ENCODE data around the gene RALGPS2.

The RALGPS2 gene, protein sequence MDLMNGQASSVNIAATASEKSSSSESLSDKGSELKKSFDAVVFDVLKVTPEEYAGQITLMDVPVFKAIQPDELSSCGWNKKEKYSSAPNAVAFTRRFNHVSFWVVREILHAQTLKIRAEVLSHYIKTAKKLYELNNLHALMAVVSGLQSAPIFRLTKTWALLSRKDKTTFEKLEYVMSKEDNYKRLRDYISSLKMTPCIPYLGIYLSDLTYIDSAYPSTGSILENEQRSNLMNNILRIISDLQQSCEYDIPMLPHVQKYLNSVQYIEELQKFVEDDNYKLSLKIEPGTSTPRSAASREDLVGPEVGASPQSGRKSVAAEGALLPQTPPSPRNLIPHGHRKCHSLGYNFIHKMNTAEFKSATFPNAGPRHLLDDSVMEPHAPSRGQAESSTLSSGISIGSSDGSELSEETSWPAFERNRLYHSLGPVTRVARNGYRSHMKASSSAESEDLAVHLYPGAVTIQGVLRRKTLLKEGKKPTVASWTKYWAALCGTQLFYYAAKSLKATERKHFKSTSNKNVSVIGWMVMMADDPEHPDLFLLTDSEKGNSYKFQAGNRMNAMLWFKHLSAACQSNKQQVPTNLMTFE

DNA sequence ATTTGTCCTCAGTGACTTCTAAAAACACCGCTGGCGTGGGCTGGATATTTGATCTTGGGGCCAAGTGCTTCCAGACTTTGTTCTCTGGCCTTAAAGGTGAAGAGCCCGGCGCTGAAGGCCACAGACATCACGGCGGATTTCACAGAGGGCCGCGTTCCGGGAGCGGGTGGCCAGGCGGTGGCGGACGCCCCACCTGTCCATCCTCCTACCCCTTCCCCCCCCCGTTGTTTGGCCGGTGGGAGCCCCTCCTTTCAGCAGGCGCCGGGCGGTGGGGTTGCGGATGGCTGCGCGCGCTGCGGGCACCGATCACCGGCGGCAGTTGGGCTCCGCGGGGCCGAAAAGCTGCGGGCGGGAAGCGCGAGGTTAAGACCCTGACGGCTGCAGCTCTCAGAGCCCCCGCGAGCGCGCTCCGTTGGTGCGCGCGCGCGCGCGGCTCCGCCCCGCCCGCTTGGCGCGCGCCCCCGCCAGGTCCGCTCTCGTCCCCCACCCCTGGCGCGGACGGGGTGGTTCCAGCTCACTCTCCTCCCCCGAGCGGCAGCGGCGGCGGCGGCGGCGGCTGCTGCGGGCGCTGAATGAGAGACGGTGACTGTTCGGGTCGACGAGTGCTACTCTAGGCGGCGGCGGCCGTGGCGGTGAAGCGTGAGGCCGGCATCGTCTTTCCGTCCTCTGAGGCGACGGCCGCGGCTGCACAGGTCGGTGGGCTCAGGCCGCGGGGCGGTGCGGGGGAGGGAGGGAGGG is at the start of gene RALGPS2:
Gene RALGPS2, plus strand, starts transcription at position 517 of the 738 bp plus-strand sequence. CDS start 51,521 bp downstream, outside the sequence.
- peak; percentile 92 for DNase-seq

- no peak for DNase-seq
These were observed 45.8 kb upstream of the RALGPS2 start for GRCh38 chr1:178679237-178679636.

- no peak for DNase-seq
These were observed 42.6 kb upstream of the RALGPS2 start for GRCh38 chr1:178682429-178682828.

GRCh38 chr1:178682886-178683285 is 42.2 kb upstream of the RALGPS2 start:
- no peak for DNase-seq

- DNase-seq, result no peak
These were observed 41.8 kb upstream of the RALGPS2 start for GRCh38 chr1:178683291-178683690.

DNA sequence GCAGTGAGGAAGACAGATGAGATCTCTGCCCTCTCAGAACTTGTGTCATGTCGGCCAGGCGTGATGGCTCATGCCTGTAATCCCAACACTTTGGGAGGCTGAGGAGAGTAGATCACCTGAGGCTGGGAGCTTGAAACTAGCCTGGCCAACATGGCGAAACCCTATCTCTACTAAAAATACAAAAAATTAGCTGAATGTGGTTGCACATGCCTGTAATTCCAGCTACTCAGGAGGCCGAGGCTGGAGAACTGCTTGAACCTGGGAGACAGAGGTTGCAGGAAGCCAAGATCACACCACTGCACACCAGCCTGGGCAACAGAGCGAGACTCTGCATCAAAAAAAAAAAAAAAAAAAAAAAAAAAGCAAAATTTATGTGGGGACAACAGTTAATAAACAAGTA is 40.9 kb upstream of the RALGPS2 start:
- DNase-seq, result no peak

DNA sequence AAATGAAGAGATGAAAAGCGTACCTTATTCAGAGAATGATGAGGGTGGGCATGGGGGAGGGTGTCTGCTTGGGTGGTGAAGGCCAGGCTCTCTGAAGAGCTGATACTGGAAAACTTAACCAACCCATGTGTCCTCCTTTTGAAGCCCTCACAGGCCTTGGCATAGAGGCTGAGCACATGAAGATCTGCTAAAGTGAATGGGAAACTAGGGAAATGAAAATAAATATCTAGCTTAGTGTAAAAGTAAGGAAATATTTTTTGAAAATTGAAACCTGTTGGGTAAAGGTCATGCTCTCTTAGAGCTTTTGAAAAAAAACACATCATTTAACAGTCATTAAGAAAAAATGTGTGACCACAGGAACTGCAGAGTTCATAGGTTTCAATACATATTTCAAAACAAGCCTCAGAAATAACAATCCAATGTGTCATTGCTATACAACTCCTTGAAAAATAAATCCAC is 40.5 kb upstream of the RALGPS2 start:
- DNase-seq, result no peak

DNA sequence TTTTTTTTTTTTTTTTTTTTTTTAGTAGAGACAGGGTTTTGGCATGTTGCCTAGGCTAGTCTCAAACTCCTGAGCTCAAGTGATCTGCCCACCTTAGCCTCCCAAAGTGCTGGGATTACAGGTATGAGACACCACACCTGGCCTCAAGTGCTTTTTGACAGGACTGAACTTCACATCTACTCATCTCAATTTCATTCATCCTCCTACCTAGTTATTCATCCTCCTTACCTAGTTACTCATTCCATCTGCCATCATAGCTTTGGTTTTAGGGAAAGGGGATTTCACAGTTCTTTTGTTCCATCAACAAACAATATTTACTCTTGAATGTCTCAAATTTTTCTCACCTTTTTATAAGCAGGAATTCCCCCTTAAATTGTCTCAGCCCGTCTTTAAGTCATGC is 38.6 kb upstream of the RALGPS2 start:
- DNase-seq, result no peak

GRCh38 chr1:178688244-178688643 is 36.8 kb upstream of the RALGPS2 start:
- no peak for DNase-seq

DNA sequence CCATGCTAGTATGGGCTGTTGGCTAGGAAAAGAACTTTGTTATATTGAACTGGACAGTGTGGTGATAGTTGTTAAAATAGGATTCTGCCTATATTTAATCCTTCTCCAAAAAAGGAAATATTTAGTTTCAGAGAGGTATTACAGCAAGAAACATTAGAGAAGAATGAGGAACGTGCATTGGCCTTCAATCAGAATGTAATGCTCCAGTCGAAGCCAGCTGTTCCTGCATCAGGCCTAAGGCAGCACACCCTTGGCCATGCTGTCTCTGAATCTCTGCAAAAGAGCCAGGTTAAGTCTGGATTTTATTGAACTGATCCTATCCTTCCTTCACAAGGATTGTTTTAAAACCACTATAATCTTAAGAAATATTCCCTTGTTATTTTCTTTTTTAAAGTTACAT is 35.3 kb upstream of the RALGPS2 start:
- peak; percentile 66 for DNase-seq

GRCh38 chr1:178690496-178690895 is 34.5 kb upstream of the RALGPS2 start:
- DNase-seq, result peak; percentile 98

DNA sequence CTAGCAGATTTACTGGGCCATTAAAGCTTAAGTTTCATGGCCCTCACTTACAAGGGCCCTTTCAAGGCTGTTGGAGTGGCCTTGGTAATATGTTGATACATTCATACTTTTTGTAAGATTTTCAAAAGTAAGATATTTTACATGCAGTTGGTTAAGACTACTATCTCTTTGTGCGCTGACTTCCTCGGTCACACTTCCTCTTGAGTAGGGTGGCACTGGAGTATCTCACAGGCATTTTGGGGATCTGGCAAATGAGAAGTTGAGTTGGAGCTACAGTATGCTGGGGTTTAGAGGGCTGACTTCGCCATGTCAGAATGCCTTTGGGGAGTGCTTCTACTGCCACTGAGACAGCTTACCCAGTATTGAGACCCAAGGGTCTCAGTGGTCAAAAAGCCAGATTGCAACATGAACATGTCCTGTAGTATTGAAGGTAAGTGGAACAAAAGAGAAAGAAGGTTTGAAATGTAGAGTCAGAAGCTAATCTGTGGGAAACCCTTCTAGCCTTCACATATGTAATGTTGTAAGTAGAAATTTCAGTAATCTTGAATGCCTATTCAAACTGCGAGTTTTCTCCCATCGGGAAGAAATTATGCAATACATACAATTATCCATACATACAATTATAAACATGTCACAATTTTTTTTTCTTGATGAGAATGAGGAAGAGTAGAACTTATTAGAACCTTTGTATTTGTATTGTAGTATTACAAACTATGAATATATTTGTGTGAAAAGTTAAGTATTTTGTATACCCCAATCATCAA is 32.3 kb upstream of the RALGPS2 start:
- DNase-seq, result no peak

GRCh38 chr1:178693366-178693765 is 31.7 kb upstream of the RALGPS2 start:
- no peak for DNase-seq

DNA sequence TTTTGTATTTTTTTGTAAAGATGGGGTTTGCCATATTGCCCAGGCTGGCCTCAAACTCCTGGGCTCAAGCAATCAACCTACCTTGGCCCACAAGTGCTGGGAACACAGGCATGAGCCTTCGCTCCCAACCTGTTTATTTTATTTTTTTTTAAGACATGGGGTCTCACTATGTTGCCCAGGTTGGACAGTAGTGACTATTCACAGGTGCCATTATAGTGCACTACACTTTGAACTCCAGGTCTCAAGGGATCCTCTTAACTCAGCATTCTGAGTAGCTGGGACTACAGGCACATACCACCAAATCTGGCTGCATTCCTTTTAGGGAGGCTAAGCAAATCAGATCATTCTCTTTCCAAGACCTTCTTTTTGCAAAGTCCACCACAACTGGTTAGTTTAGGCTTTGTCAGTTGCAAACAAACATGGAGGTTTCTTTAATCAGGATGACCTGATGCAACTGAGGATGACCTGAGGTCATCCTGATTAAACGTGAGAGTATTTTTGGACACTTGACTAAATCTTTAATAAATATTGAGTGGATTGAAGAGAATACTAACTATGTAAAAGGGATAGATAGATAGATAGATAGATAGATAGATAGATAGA is 30.0 kb upstream of the RALGPS2 start:
- DNase-seq, result no peak

GRCh38 chr1:178702146-178702545 is 22.9 kb upstream of the RALGPS2 start:
- DNase-seq, result no peak

DNA sequence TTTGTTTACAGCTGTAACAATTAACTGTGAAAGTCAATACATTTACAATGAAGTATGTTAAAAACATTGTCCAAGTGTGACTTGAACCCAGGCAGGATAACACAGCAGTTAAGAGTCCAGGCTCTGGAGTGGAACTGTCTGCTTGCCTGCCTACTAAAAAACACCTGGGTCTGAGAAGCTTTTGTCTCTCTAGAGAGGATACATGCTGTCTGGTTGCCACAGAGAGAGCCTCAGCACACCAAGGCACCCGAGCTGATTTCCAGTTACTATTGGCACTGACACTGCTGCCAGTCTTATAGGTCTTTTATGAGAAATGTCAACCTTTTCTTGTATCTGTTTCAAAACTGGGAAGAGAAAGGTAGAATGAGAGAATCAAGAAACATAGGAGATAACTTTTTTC is 20.2 kb upstream of the RALGPS2 start:
- DNase-seq, result no peak

DNA sequence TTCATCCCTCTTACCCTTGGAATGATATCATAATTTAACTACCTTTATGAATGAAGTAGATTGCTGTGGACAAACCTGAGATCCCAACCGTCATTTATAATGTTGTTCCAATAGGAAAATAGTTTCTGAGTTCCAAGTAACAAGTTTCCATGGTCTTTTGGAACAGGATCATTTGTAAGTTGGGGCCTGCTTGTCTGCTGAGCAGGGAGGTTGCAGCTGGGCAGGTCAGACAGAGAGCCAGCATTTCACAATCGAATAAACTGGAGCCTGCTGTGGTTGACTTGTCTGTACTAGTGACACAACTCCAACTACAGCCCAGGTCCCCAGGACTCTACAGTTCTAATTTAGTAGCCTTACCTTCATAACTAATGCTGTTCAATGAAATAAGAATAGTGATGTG is 18.6 kb upstream of the RALGPS2 start:
- DNase-seq, result no peak

- no peak for DNase-seq
These were observed 11.8 kb upstream of the RALGPS2 start for GRCh38 chr1:178713259-178713658.

- DNase-seq, result no peak
These were observed 10.6 kb upstream of the RALGPS2 start for GRCh38 chr1:178714453-178714852.

GRCh38 chr1:178716111-178716510 is 8.9 kb upstream of the RALGPS2 start:
- no peak for DNase-seq

- no peak for DNase-seq
These were observed 6.5 kb upstream of the RALGPS2 start for GRCh38 chr1:178718520-178718919.

DNA sequence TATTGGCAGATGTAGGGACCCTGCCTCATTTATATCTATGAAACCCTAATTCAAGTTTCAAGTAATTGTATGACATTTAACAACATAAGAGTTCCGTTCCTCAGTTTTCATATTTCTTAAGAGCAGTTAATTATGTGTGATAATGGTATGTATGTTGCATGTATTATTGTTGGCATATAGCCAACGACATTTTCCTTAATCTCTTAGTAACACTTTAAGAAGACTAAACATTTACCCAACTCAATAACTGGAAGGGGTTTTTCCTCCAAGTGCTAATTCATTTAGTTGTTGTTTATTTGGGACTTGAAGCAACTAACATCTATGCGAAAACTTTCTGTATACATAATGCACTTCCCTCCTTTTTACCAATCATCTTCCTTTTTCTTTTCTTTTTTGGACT is 1.5 kb upstream of the RALGPS2 start:
- DNase-seq, result no peak

GRCh38 chr1:178724376-178724727 is 692 bp upstream of the RALGPS2 start:
- peak; percentile 63 for DNase-seq

Data from NCI-H82 (cell line).